ENCODE measurements around the gene TRAK1.

DNA sequence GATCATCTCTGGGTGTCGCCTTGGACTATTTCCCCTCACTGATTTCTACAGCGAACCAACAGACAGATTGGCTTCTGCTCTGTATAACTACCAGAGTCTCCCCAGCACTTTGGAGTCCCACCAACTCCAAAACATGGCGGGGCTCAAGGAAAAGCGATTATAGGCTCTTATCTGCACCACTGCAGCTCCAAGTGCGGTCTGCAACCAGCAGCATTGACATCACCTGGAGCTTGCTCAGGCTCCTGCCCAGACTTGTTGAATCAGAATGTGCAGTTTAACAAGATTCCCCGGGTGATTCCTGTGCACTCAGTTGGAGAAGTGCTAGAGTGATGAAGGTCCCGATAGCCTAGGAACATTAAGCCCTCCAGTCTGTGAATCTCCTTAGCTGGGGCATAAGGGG is 165.8 kb downstream of the TRAK1 start:
- TF ChIP-seq, protein P1, sequence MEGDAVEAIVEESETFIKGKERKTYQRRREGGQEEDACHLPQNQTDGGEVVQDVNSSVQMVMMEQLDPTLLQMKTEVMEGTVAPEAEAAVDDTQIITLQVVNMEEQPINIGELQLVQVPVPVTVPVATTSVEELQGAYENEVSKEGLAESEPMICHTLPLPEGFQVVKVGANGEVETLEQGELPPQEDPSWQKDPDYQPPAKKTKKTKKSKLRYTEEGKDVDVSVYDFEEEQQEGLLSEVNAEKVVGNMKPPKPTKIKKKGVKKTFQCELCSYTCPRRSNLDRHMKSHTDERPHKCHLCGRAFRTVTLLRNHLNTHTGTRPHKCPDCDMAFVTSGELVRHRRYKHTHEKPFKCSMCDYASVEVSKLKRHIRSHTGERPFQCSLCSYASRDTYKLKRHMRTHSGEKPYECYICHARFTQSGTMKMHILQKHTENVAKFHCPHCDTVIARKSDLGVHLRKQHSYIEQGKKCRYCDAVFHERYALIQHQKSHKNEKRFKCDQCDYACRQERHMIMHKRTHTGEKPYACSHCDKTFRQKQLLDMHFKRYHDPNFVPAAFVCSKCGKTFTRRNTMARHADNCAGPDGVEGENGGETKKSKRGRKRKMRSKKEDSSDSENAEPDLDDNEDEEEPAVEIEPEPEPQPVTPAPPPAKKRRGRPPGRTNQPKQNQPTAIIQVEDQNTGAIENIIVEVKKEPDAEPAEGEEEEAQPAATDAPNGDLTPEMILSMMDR (IDR thresholded peaks at IDR 0.05) = no peak
- TF ChIP-seq POLR2A (IDR thresholded peaks at IDR 0.05) = no peak
